Peyer's patch (tissue), 4 donors: ENCODE data around the gene TRIM37. TPM values are rescaled to one million over a fixed set of nuclear protein-coding genes. Genes with fewer than 3 reads are reported as not detected.
A peak's percentile ranks its signal among the peaks of the same experiment; 100 is the strongest.

Source experiments
- DNase-seq, 3 donors: peaks; one replicate each; pipeline ENCODE4 v3.0.0-alpha.2; 2017 to 2019
- H3K27ac ChIP-seq, 4 donors: fragments of 200-600 bp; sonication (generic); one replicate each; pipeline ENCODE4 v1.5.1; 2016 to 2019
- H3K27me3 ChIP-seq, 2 donors: fragments of 200-600 bp; sonication (generic); one replicate each; pipeline ENCODE4 v1.5.1; 2019
- H3K36me3 ChIP-seq, 3 donors: fragments of 200-600 bp; sonication (generic); one replicate each; pipeline ENCODE4 v1.5.1; 2016 to 2019
- H3K4me1 ChIP-seq, 4 donors: fragments of 200-600 bp; sonication (generic); one replicate each; pipeline ENCODE4 v1.5.1; 2016 to 2019
- H3K4me3 ChIP-seq, 4 donors: fragments of 200-600 bp; sonication (generic); 1 replicate in 3 of 4; 2 replicates in 1 of 4; pipeline ENCODE4 v1.5.1; 2016 to 2019; ENCODE audit warnings: mild to moderate bottlenecking in 1 of 4
- H3K9me3 ChIP-seq, 4 donors: fragments of 200-600 bp; sonication (generic); one replicate each; pipeline ENCODE4 v1.5.1; 2016 to 2019; ENCODE audit warnings: mild to moderate bottlenecking in 1 of 4
- POLR2A ChIP-seq, 2 donors: fragments of 450-650 bp; IDR thresholded peaks; one replicate each; pipeline ENCODE4 v1.5.1; 2017; ENCODE audit warnings: antibody characterized with exemption in 2 of 2, mild to moderate bottlenecking in 2 of 2, moderate library complexity in 2 of 2
- total RNA-seq, 4 donors: library from RNA; depleted of rRNA; stranded (reverse); fragments of >200 nt; gene quantifications; one replicate each; pipeline ENCODE4 v1.1.0, GENCODE V29; 2016
- TF ChIP-seq, protein P1 (sequence below), 6 experiments: fragments of 450-650 bp in 4 of 6; fragments of 200-600 bp in 2 of 6; sonication (generic) in 1 of 6; IDR thresholded peaks; one replicate each; pipeline ENCODE4 v1.5.1; 2017 to 2019; ENCODE audit warnings: antibody characterized with exemption in 6 of 6, mild to moderate bottlenecking in 3 of 6, moderate library complexity in 1 of 6

The TRIM37 gene
- total RNA-seq, 4 donors from 2014 or later, result 9.8 to 31.4 (median 14.7) TPM

DNA sequence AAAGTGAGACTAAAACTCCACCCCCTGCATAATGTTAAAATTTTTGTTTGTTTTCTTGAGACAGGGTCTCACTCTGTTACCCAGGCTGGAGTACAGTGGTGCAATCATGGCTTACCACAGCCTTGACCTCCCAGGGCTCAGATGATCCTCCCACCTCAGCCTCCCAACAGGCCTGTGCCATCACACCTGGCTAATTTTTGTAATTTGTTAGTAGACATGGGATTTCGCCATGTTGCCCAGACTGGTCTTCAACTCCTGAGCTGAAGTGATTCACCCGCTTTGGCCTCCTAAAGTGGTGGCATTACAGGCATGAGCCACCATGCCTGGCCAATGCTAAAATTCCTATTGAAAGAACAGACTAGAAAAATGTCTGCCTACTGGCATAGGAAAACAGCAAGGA is 103.8 kb downstream of the TRIM37 start:
- Histone ChIP-seq H3K27ac (no peak overlapping the region), H3K4me1 (no peaks in the 10 kb centered on the region), H3K9me3 (no peaks in the 10 kb centered on the region), H3K36me3 (peaks cover 0 to 12% (median 0%) of the 10 kb centered on the region in 3 donors), H3K4me3 (no peak overlapping the region), H3K27me3 (no peaks in the 10 kb centered on the region)
- TF ChIP-seq POLR2A (IDR thresholded peaks at IDR 0.05), result no peak
- no peak for DNase-seq

- TF ChIP-seq, protein P1, sequence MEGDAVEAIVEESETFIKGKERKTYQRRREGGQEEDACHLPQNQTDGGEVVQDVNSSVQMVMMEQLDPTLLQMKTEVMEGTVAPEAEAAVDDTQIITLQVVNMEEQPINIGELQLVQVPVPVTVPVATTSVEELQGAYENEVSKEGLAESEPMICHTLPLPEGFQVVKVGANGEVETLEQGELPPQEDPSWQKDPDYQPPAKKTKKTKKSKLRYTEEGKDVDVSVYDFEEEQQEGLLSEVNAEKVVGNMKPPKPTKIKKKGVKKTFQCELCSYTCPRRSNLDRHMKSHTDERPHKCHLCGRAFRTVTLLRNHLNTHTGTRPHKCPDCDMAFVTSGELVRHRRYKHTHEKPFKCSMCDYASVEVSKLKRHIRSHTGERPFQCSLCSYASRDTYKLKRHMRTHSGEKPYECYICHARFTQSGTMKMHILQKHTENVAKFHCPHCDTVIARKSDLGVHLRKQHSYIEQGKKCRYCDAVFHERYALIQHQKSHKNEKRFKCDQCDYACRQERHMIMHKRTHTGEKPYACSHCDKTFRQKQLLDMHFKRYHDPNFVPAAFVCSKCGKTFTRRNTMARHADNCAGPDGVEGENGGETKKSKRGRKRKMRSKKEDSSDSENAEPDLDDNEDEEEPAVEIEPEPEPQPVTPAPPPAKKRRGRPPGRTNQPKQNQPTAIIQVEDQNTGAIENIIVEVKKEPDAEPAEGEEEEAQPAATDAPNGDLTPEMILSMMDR (IDR thresholded peaks at IDR 0.05), result no peak
- TF ChIP-seq POLR2A (IDR thresholded peaks at IDR 0.05), result no peak
- Histone ChIP-seq H3K36me3 (peaks cover 0 to 12% (median 0%) of the 10 kb centered on the region in 3 donors), H3K27ac (peak overlapping the region in 1 of 4 donors; percentile 50), H3K9me3 (no peaks in the 10 kb centered on the region), H3K4me1 (no peaks in the 10 kb centered on the region), H3K27me3 (no peaks in the 10 kb centered on the region), H3K4me3 (no peak overlapping the region)
- DNase-seq, result no peak
These were observed 104.6 kb downstream of the TRIM37 start for GRCh38 chr17:59002126-59002525.

DNA sequence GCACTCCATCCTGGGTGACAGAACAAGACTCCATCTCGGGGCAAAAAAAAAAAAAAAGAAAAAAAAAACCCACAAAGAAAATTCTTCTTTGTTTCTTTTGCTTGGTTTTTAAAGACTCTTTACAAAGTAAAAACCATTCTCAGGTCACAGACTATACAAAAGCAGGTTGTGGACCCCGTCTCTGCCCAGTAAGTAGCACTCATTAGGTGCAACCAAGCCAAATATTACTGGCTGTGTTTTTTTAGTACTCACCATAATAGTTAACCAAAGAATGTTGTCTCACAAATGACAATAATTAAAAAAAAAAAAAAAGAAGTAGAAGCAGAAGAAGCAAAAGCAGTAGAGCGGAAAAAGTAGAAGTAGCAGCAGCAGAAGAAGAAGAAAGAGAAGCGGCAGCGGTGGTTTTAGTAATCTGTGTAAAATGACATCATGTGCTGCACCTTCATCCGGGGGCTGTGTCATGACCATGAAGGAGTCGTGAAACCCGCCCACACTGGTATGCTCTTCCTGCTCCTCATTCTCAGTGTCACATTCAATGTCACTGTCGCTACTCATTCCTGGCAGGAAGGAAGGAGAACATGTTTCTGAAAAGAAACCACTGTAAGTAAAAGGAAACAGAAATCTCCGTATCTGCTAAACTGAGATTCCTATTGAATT is 105.4 kb downstream of the TRIM37 start:
- H3K9me3 ChIP-seq, result no peaks in the 10 kb centered on the region
- no peaks in the 10 kb centered on the region for H3K27me3 ChIP-seq
- H3K27ac ChIP-seq, result peak overlapping the region in 2 of 4 donors; percentile 50 to 68
- no peak for TF ChIP-seq POLR2A (IDR thresholded peaks at IDR 0.05)
- TF ChIP-seq, protein P1 (IDR thresholded peaks at IDR 0.05), result no peak
- peak in 2 of 3 donors; percentile 90 for DNase-seq
- H3K4me1 ChIP-seq, result no peaks in the 10 kb centered on the region
- H3K4me3 ChIP-seq, result no peak overlapping the region
- H3K36me3 ChIP-seq, result peaks cover 0 to 12% (median 0%) of the 10 kb centered on the region in 3 donors

DNA sequence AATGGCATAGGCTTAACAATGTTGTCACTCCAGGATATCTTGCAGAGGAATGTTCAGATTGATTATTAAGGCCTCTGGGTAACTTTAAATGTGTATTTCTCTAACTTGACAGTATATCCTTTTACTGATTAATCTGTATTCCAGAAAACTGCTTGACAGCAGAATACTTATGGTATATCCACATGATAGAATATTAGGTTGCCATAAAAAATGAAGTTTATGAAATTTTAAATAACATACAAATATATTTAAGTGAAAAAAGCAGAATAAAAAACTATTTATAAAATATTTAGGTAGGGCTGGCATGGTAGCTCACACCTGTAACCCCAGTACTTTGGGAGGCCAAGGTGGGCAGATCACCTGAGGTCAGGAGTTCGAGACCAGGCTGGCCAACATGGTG is 106.7 kb downstream of the TRIM37 start:
- Histone ChIP-seq H3K27me3 (no peaks in the 10 kb centered on the region), H3K4me1 (no peaks in the 10 kb centered on the region), H3K36me3 (peaks cover 0 to 12% (median 0%) of the 10 kb centered on the region in 3 donors), H3K9me3 (no peaks in the 10 kb centered on the region), H3K27ac (no peak overlapping the region), H3K4me3 (no peak overlapping the region)
- DNase-seq, result no peak
- no peak for TF ChIP-seq POLR2A (IDR thresholded peaks at IDR 0.05)
- TF ChIP-seq, protein P1 (IDR thresholded peaks at IDR 0.05), result no peak

DNA sequence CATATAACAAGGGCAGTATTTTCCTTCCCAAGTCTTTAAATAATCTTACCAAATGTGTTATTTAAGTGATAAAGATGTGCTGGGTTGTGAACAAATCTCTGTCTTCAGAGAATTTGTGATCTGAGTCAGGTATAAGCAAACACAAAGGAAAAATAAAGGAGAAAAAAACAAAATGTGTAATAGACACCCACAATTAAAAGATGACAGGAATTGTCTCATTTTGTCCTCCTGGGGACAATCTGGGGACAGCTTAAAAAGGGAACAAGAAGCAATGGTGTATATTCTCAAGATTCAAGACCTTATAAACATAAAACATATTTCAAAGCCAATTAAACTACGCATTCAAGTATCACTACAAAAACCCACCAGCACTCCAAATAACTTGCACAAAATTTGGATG is 107.2 kb downstream of the TRIM37 start:
- Histone ChIP-seq H3K9me3 (no peaks in the 10 kb centered on the region), H3K27ac (no peak overlapping the region), H3K36me3 (peaks cover 0 to 12% (median 0%) of the 10 kb centered on the region in 3 donors), H3K4me3 (no peak overlapping the region), H3K4me1 (no peaks in the 10 kb centered on the region), H3K27me3 (no peaks in the 10 kb centered on the region)
- no peak for DNase-seq
- TF ChIP-seq POLR2A (IDR thresholded peaks at IDR 0.05), result no peak
- TF ChIP-seq, protein P1 (IDR thresholded peaks at IDR 0.05), result no peak

DNA sequence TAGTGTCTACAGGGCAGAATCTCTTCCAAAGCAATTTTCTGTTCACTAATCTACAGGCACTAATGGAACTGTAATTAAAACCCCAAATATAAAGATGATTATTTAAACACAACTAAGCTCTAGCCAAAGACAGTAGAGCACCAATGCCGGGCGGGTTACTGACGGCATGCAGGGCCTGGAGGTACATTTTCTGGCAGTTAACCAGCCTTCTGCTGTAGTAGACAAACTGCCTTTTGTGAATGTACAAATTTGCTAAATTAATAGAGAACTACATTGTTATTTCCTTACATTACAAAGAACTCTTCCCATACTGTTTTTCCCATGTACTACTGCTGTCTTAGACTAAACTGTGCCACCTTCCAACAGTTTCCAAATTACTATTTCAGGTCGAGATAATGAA is 107.8 kb downstream of the TRIM37 start:
- Histone ChIP-seq H3K27ac (no peak overlapping the region), H3K27me3 (no peaks in the 10 kb centered on the region), H3K9me3 (no peaks in the 10 kb centered on the region), H3K36me3 (peaks cover 0 to 12% (median 0%) of the 10 kb centered on the region in 3 donors), H3K4me1 (no peaks in the 10 kb centered on the region), H3K4me3 (no peak overlapping the region)
- no peak for DNase-seq
- TF ChIP-seq POLR2A (IDR thresholded peaks at IDR 0.05), result no peak
- TF ChIP-seq, protein P1 (IDR thresholded peaks at IDR 0.05), result no peak
